ENCODE data around the gene KANSL1.
"Not testable (repeated sequence)": the region's sequence is repeated elsewhere in the genome, so short reads cannot be mapped to it uniquely, and the experiment has no call there.

Gene KANSL1

GRCh38 chr17:46012506-46013079 is 180.6 kb downstream of the KANSL1 start:
- no peak for DNase-seq

DNA sequence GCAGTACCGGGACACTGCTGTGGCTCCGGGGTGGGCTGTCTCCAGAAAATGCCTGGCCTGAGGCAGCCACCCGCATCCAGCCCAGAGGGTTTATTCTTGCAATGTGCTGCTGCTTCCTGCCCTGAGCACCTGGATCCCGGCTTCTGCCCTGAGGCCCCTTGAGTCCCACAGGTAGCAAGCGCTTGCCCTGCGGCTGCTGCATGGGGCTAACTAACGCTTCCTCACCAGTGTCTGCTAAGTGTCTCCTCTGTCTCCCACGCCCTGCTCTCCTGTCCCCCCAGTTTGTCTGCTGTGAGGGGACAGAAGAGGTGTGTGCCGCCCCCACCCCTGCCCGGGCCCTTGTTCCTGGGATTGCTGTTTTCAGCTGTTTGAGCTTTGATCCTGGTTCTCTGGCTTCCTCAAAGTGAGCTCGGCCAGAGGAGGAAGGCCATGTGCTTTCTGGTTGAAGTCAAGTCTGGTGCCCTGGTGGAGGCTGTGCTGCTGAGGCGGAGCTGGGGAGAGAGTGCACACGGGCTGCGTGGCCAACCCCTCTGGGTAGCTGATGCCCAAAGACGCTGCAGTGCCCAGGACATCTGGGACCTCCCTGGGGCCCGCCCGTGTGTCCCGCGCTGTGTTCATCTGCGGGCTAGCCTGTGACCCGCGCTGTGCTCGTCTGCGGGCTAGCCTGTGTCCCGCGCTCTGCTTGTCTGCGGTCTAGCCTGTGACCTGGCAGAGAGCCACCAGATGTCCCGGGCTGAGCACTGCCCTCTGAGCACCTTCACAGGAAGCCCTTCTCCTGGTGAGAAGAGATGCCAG is 181.3 kb downstream of the KANSL1 start:
- no peak for DNase-seq

GRCh38 chr17:46010597-46011186 is 182.5 kb downstream of the KANSL1 start:
- DNase-seq, result no peak

- no peak for DNase-seq
Measured at GRCh38 chr17:46009681-46010596, 183.3 kb downstream of the KANSL1 start.

DNA sequence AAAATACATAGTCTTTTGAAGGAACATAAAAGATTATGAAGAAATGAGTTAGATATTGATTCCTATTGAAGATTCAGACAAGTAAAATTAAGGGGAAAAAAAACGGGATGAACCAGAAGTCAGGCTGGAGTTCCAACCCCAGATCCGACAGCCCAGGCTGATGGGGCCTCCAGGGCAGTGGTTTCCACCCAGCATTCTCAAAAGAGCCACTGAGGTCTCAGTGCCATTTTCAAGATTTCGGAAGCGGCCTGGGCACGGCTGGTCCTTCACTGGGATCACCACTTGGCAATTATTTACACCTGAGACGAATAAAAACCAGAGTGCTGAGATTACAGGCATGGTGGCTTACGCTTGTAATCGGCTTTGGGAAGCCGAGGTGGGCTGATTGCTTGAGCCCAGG is 184.6 kb downstream of the KANSL1 start:
- DNase-seq, result no peak

DNA sequence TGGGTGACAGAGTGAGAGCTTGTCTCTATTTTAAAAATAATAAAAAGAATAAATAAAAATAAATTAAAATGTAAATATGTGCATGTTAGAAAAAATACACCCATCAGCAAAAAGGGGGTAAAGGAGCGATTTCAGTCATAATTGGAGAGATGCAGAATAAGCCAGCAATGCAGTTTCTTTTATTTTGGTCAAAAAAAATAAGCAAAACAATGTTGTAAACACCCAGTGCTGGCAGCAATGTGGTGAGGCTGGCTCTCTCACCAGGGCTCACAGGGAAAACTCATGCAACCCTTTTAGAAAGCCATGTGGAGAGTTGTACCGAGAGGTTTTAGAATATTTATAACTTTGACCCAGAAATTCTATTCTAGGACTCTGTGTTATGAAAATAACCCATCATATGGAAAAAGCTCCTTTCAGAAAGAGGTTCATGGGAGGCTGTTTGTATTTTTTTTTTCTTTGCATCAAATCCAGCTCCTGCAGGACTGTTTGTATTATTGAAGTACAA is 185.7 kb downstream of the KANSL1 start:
- DNase-seq, result no peak

GRCh38 chr17:46006082-46006481 is 187.1 kb downstream of the KANSL1 start:
- not testable (repeated sequence) for DNase-seq

DNA sequence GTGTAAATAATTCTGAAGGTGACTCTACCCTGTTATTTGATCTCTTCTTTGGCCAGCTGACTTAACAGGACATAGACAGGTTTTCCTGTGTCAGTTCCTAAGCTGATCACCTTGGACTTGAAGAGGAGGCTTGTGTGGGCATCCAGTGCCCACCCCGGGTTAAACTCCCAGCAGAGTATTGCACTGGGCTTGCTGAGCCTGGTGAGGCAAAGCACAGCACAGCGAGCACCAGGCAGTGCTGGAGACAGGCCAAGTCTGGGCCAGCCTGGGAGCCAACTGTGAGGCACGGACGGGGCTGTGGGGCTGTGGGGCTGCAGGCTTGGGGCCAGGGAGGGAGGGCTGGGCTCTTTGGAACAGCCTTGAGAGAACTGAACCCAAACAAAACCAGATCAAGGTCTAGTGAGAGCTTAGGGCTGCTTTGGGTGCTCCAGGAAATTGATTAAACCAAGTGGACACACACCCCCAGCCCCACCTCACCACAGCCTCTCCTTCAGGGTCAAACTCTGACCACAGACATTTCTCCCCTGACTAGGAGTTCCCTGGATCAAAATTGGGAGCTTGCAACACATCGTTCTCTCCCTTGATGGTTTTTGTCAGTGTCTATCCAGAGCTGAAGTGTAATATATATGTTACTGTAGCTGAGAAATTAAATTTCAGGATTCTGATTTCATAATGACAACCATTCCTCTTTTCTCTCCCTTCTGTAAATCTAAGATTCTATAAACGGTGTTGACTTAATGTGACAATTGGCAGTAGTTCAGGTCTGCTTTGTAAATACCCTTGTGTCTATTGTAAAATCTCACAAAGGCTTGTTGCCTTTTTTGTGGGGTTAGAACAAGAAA is 189.1 kb downstream of the KANSL1 start:
- no peak for DNase-seq

- no peak for DNase-seq
Measured at GRCh38 chr17:46002973-46003316, 190.3 kb downstream of the KANSL1 start.

- DNase-seq, result peak; percentile 78
Measured at GRCh38 chr17:46002311-46002972, 190.8 kb downstream of the KANSL1 start.

DNA sequence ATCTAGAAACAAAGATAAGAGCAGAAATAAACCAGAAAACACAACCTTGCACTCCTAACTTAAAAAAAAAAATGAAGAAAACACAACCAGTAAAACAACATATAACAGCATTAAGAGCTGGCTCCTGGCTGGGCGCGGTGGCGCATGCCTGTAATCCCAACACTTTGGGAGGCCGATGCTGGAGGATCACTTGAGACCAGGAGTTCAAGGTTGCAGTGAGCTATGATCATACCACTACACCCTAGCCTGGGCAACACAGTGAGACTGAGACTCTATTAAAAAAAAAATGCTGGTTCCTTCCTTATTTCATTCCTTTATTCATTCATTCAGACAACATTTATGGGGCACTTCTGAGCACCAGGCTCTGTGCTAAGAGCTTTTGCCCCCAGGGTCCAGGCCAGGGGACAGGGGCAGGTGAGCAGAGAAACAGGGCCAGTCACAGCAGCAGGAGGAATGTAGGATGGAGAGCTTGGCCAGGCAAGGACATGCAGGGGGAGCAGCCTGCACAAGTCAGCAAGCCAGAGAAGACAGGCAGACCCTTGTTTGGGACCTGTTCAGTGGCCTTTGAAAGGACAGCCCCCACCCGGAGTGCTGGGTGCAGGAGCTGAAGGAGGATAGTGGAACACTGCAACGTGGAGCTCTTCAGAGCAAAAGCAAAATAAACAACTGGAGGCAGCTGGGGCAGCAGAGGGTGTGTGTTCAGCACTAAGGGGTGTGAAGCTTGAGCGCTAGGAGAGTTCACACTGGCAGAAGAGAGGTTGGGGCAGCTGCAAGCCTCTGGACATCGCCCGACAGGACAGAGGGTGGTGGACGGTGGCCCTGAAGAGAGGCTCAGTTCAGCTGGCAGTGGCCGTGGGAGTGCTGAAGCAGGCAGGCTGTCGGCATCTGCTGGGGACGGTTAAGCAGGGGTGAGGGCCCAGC is 191.6 kb downstream of the KANSL1 start:
- DNase-seq, result no peak

DNA sequence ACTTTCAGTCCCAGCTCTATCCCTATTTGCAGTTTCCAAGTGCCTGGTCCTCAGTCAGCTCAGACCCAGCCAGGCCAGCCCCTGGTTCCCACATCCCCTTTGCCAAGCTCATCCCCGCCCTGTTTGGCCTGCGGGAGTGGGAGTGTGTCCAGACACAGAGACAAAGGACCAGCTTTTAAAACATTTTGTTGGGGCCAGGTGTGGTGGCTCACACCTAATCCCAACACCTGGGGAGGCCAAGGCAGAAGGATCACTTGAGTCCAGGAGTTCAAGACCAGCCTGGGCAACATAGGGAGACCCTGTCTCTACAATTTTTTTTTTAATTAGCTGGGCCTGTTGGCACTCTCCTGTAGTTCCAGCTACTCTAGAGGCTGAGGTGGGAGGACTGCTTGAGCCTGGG is 192.5 kb downstream of the KANSL1 start:
- no peak for DNase-seq

GRCh38 chr17:46000292-46000691 is 192.9 kb downstream of the KANSL1 start:
- no peak for DNase-seq

GRCh38 chr17:45999900-46000290 is 193.3 kb downstream of the KANSL1 start:
- DNase-seq, result no peak

DNA sequence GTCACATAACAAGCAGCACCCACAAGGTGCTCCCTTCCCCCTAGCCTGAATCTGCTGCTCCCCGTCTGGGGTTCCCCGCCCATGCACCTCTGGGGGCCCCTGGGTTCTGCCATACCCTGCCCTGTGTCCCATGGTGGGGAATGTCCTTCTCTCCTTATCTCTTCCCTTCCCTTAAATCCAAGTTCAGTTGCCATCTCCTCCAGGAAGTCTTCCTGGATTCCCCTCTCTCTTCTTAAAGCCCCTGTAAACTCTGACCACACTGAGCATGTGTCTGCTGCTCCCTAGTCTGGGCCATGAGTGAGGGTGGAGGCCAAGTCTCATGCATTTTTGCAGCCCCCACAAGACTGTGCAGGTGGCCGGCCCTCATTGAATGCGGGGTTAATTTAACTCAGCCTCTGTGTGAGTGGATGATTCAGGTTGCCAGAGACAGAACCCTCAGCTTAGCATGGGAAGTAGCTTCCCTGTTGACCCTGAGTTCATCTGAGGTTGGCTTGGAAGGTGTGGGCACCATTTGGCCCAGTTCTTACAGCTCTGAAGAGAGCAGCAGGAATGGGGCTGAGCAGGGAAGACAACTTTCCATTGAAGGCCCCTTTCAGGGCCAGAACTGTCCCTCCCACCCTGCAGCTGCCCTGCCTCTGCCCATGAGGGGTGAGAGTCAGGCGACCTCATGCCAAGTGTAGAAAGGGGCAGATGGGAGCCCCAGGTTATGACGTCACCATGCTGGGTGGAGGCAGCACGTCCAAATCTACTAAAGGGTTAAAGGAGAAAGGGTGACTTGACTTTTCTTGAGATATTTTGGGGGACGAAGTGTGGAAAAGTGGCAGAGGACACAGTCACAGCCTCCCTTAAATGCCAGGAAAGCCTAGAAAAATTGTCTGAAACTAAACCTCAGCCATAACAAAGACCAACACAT is 194.0 kb downstream of the KANSL1 start, which contains the start of gene STH:
Gene STH, plus strand, starts transcription at position 264 of the 913 bp plus-strand sequence. Its CDS starts 30 bp downstream, at position 294.
- no peak for DNase-seq

DNA sequence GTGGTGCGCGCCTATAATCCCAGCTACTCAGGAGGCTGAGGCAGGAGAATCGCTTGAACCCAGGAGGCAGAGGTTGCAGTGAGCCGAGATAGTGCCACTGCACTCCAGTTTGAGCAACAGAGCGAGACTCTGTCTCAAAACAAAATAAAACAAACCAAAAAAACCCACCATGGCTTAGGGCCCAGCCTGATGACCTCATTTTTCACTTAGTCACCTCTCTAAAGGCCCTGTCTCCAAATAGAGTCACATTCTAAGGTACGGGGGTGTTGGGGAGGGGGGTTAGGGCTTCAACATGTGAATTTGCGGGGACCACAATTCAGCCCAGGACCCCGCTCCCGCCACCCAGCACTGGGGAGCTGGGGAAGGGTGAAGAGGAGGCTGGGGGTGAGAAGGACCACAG is 195.6 kb downstream of the KANSL1 start:
- DNase-seq, result no peak

DNA sequence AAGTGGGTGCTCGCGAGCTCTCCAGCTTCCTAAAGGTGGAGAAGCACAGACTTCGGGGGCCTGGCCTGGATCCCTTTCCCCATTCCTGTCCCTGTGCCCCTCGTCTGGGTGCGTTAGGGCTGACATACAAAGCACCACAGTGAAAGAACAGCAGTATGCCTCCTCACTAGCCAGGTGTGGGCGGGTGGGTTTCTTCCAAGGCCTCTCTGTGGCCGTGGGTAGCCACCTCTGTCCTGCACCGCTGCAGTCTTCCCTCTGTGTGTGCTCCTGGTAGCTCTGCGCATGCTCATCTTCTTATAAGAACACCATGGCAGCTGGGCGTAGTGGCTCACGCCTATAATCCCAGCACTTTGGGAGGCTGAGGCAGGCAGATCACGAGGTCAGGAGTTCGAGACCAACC is 196.1 kb downstream of the KANSL1 start:
- DNase-seq, result no peak

- no peak for DNase-seq
Measured at GRCh38 chr17:45996282-45996937, 196.8 kb downstream of the KANSL1 start.

All from stimulated activated CD4-positive, alpha-beta T cell treated with anti-CD3 and anti-CD28 coated beads, Interleukin-15, amount 100 ng/mL, for 24 hours (primary cell).